Skeletal muscle satellite cell (primary cell): ENCODE measurements around the gene PDGFB.

Experiments
- H3K27me3 ChIP-seq: 2 replicates; pipeline ENCODE4 v1.7.0; 2013; ENCODE audit warnings: low read length; ENCODE audit not compliant: control insufficient read depth, insufficient read depth
- H3K36me3 ChIP-seq: 2 replicates; pipeline ENCODE4 v1.7.0; 2013; ENCODE audit warnings: mild to moderate bottlenecking, control low read depth, low read length; ENCODE audit not compliant: insufficient read depth
- H3K4me1 ChIP-seq: 2 replicates; pipeline ENCODE4 v1.7.0; 2013; ENCODE audit warnings: low read length; ENCODE audit not compliant: control insufficient read depth, insufficient read depth
- H3K4me2 ChIP-seq: 2 replicates; pipeline ENCODE4 v1.7.0; 2013; ENCODE audit warnings: mild to moderate bottlenecking, low read length
- H3K4me3 ChIP-seq: 2 replicates; pipeline ENCODE4 v1.7.0; 2013; ENCODE audit warnings: low read length
- H3K9ac ChIP-seq: 2 replicates; pipeline ENCODE4 v1.7.0; 2013; ENCODE audit warnings: mild to moderate bottlenecking, low read depth, low read length, moderate library complexity
- H3K9me3 ChIP-seq: replicated peaks from 2 replicates; pipeline ENCODE4 v1.7.0; 2013; ENCODE audit warnings: mild to moderate bottlenecking, control low read depth, low read length

The PDGFB gene

DNA sequence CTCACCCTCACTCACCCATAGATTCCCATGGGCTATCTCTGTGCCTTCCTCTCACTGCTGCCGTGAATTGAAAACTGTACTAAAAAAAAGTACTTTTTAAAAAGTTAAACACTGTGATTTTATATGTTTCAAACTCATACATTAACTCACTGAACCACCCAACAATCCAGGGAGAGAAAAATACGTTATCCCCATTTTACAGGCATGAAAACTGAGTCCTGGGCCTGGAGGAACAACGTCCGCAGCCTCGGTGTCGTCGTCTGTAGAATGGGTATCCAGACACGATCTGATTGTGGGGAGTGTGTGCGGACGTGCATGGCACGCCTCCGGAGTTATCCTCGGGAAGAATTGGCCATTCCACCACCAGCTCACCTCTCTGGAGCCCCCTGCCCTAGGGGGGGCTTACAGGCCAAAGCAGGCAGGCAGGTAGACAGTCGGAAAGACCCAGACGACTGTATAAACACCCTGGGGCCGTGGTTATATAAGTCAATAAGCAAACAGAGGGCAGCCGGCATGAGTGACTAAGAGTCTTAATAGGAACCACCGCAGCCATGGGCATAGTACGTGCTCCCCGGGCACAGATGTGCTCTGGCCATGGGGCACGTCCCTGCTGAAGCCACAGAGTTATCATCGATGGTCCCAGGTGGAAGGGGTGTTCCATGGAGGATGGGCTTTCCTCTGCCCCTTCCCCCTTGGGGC lies 7.1 kb upstream of the PDGFB start:
- no peak overlapping the region for H3K9ac ChIP-seq
- H3K4me2 ChIP-seq, result no peak overlapping the region
- H3K36me3 ChIP-seq, result no peaks in the 10 kb centered on the region
- H3K4me3 ChIP-seq, result no peak overlapping the region
- peaks cover 39% of the 10 kb centered on the region for H3K4me1 ChIP-seq
- H3K9me3 ChIP-seq, result no peaks in the 10 kb centered on the region
- H3K27me3 ChIP-seq, result no peaks in the 10 kb centered on the region

DNA sequence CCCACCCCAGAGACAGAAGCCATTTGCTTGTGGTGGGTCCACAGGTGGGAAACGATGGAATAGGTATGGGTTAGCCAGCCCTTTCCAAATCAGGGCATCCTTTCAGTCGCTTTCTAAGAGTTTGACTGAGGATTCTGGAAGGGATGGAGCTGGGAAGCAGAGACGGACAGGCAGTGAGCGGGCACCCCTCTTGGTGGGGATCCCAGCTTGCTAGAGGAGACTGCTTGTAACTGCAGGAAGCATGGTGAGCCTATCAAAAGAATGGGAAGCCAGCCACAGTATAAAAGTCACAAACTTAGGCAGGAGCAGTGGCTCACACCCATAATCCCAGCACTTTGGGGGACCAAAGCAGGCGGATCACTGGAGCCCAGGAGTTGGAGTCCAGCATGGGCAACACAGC lies 6.1 kb upstream of the PDGFB start:
- Histone ChIP-seq H3K27me3 (peaks cover 2% of the 10 kb centered on the region), H3K4me2 (no peak overlapping the region), H3K9me3 (no peaks in the 10 kb centered on the region), H3K36me3 (no peaks in the 10 kb centered on the region), H3K9ac (no peak overlapping the region), H3K4me1 (peaks cover 39% of the 10 kb centered on the region), H3K4me3 (no peak overlapping the region)

DNA sequence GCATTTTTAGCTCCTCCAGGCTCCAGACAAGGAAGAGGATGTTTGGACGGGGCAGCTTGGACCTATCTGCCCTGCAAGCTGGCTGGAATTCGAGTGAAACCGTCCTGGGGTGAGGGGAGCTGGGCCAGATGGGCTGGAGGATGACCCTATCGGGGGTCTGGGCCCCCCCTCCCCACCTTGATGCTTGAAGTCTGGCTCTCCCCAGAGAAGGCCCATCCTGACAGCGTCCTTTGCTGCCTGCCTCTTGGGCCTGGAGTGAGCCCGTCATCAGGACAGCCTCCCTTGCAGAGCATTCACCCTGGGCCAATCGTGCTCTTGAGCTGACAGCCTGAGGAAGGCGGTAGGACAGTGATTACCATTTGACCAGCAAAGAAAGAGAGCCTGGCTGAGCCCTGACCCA lies 5.3 kb upstream of the PDGFB start:
- Histone ChIP-seq H3K36me3 (no peaks in the 10 kb centered on the region), H3K27me3 (peaks cover 9% of the 10 kb centered on the region), H3K9ac (no peak overlapping the region), H3K4me2 (no peak overlapping the region), H3K9me3 (no peaks in the 10 kb centered on the region), H3K4me3 (no peak overlapping the region), H3K4me1 (peaks cover 34% of the 10 kb centered on the region)

DNA sequence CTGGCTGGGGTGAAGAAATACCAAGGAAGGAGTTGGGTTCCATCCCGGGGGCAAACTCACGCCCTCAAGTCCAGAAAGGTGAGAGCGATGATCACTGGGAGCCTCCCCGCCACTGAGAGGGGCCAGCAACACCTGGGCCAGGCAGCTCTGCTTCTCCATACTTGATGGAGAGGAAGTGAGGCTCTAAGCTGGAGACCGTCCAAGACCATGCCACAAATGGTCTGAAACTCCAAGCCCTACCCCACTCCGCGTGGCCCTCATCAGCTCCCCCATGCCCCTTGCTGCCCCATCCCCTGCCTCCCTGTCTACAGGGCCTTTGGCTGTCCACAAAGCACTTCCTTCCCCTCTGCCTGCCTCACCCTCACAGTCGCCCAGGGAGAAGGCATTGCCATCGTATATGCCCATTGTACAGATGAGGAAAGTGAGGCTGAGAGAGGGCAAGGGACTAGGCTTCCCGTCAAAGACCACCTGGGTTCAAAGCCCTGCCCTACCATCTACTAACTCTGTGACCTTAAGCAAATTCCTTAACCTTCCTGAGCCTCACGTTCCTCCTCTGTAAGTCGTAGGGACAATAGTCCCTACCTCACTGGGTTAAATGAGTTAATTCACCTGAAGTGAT lies 4.4 kb upstream of the PDGFB start:
- H3K27me3 ChIP-seq, result peaks cover 11% of the 10 kb centered on the region
- H3K9ac ChIP-seq, result no peak overlapping the region
- H3K4me1 ChIP-seq, result peaks cover 26% of the 10 kb centered on the region
- no peak overlapping the region for H3K4me2 ChIP-seq
- H3K36me3 ChIP-seq, result no peaks in the 10 kb centered on the region
- H3K9me3 ChIP-seq, result no peaks in the 10 kb centered on the region
- no peak overlapping the region for H3K4me3 ChIP-seq

DNA sequence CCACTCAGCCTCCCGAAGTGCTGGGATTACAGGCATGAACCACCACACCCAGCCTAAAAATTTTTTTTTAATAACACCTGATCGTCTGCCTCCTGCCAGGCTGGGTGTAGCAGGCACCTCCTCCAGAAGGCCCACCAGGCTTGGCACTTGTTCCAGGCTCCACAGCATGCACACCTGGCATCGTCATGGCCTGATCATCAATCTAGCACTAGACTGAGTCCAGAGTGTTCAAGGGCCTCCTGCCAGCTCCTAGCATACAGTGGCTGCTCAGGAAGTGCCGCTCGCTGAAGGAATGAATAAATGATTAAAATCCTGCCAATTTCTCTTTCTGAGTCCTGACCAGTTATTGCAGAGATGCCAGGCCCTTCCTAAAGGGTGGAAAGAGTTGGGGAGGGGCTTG lies 3.5 kb upstream of the PDGFB start:
- Histone ChIP-seq H3K36me3 (no peaks in the 10 kb centered on the region), H3K4me3 (no peak overlapping the region), H3K4me2 (no peak overlapping the region), H3K9ac (no peak overlapping the region), H3K9me3 (no peaks in the 10 kb centered on the region), H3K27me3 (peaks cover 16% of the 10 kb centered on the region), H3K4me1 (peaks cover 24% of the 10 kb centered on the region)

DNA sequence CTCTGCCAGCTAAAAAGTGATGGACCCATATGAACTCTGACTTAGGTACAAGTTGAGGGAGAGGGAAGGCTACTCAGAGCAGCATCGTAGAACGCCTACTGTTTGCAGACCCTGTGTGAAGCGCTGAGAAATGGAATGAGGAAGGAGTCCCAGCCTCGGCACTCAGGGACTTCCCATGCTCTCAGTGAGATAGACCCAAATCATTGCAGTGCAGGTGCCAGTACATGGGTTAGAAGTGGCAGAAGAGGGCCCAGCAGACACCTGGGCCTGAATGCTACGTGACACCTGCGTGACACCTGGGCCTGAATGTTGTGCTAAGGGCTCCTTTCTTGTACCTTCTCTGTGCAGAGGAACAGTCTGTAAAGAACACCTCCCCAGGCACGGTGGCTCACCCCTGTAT lies 2.6 kb upstream of the PDGFB start:
- no peaks in the 10 kb centered on the region for H3K36me3 ChIP-seq
- H3K4me2 ChIP-seq, result no peak overlapping the region
- H3K4me3 ChIP-seq, result no peak overlapping the region
- H3K9me3 ChIP-seq, result no peaks in the 10 kb centered on the region
- H3K4me1 ChIP-seq, result peaks cover 23% of the 10 kb centered on the region
- peaks cover 21% of the 10 kb centered on the region for H3K27me3 ChIP-seq
- H3K9ac ChIP-seq, result no peak overlapping the region

DNA sequence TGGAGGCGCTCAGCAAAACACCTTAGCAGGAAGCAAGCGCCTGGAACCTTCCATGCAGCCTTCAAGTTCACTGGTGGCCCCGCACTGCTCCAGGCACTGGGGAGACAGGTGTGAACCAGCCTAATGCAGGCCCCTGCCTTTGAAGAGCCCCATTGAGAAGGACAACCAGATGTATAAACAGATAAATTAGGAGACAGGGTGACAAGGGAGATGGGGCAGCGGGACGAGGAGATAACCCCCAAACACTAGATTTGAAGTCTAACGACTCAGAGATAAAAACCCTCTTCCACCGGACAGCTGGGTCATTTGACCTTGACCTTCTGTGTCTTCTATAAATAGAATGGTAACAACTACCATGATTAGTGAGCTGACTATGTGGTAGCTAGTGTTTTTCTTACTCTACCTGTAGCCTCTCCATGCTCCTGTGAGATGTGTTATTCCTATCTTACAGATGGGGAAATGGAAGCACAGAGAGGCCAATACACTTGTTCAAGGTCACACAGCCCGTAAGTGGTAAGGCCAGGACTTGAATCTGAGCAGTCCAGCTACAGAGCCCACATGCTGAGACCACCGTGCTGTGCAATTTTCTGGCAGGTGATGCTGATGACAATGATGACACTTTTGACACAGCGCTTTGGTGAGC lies 2.0 kb upstream of the PDGFB start:
- no peaks in the 10 kb centered on the region for H3K9me3 ChIP-seq
- H3K9ac ChIP-seq, result no peak overlapping the region
- H3K4me2 ChIP-seq, result no peak overlapping the region
- H3K4me3 ChIP-seq, result no peak overlapping the region
- no peaks in the 10 kb centered on the region for H3K36me3 ChIP-seq
- peaks cover 22% of the 10 kb centered on the region for H3K4me1 ChIP-seq
- peaks cover 21% of the 10 kb centered on the region for H3K27me3 ChIP-seq

DNA sequence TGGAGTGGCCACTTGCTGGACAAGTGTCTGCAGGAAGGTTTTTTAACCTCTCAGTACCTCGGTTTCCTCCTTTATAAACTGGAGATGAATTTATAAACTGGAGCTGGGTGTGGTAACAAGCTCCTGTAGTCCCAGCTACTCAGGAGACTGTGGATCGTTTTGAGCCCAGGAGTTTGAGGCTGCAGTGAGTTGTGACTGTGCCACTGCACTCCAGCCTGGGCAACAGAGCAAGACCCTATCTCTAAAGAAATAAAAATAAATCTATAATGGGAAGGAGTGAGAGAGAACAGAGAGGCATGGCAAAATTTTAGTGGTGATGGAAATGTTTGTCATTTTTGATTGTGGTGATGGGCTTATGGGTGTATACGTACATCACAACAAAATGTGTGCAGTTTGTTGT lies 1.4 kb upstream of the PDGFB start:
- H3K9me3 ChIP-seq, result no peaks in the 10 kb centered on the region
- no peak overlapping the region for H3K4me3 ChIP-seq
- H3K27me3 ChIP-seq, result peaks cover 21% of the 10 kb centered on the region
- no peaks in the 10 kb centered on the region for H3K36me3 ChIP-seq
- no peak overlapping the region for H3K4me2 ChIP-seq
- peaks cover 27% of the 10 kb centered on the region for H3K4me1 ChIP-seq
- no peak overlapping the region for H3K9ac ChIP-seq

DNA sequence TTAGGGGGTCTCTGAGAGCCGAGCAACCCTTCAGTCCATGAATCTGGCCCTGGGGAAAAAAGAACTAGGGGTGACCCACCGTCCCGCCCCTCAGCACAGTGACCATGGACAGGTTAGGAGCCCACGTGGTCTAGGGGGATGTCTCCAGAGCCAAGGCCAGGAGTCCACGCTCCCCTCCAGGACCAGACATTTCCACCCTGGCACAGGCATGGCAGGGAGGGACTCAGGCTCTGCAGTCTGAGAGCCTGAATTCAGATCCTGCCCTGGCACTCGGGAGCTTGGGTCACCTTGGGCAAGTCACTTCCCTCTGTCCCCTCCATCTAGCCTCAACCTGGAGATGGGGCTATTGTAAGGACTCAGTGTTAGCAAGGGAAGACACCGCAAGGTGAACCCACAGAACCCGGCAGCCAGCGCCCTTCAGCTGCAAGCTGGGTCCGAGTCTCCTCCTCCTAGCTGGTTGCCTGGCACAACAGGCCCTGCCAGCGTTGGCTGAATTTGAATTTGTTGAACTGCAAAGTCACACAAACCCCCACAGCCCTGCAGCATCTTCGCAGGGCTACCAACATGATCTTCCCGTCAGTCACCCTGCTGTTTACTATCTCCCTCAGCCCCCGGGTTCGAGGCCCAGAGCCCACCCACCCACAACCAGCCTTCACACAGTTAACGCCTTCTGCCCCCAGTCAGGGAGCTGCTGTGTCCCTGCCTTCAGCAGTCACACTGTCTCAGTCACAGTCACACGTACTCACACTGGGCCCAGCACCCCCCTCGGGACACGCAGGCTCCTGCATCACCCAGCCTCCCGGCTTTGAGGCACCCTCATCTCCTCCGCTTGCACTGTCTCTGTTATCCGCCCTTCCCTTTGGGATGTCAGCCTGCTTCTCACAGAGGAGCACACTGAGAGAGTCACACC lies 603 bp upstream of the PDGFB start:
- H3K9me3 ChIP-seq, result no peaks in the 10 kb centered on the region
- peaks cover 35% of the 10 kb centered on the region for H3K4me1 ChIP-seq
- no peaks in the 10 kb centered on the region for H3K36me3 ChIP-seq
- peak overlapping the region; percentile 79 for H3K4me2 ChIP-seq
- H3K4me3 ChIP-seq, result no peak overlapping the region
- no peak overlapping the region for H3K9ac ChIP-seq
- H3K27me3 ChIP-seq, result peaks cover 21% of the 10 kb centered on the region

DNA sequence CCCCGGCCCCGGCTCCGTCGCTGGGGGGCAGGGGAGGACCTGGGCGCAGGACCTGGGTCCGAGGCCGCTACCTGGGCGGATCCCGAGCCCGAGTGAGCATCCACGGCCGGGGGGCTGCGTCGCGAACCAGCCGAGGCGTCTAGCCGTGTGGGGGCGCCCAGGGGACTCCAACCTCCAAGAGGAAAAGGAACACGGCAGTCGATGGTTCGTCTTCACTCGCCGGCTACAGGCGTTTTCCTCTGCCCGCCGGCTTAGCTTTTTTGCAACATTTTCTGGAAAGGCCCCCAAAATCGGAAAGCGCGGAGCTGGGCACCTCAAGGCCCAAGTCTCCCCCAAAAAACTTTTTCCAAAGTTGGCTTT lies 666 bp downstream of the PDGFB start:
- Histone ChIP-seq H3K4me2 (peak overlapping the region; percentile 79), H3K36me3 (no peaks in the 10 kb centered on the region), H3K9me3 (no peaks in the 10 kb centered on the region), H3K4me3 (peak overlapping the region; percentile 72), H3K27me3 (peaks cover 21% of the 10 kb centered on the region), H3K9ac (peak overlapping the region; percentile 30), H3K4me1 (peaks cover 42% of the 10 kb centered on the region)

DNA sequence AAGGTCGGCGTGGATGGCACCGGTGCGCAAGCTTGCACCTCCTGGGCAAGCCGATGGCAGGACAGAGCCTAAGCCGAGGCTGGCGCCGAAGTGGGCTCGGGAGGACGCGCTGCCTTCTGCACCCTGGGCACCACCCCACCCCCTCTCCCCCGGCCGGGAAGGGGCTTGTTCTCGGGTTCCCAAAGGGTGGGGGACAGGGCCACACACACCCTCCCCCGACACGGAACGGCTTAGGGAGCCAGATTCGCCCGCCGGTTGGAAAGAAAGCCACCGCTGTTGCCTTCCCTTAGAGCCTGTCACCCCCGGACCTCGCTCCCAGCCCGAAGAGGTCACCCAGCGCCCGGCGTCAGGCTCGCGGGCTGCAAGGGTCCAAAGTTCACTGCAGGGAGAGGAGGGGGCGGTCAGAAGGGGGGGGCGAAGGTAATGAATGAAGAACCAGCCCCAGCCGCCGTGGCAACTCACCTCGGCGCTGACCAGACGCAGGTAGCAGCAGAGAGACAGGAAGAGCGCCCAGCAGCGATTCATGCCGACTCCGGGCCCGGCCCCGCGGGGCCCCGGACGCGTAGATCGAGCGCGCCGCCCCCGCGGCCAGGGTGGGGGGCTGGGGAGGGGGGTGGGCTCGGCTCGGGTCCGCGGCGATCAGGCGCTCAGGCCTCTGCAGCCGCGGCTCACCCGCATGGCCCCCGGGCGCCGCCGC lies 1.2 kb downstream of the PDGFB start:
- H3K4me2 ChIP-seq, result peak overlapping the region; percentile 79
- H3K4me1 ChIP-seq, result peaks cover 42% of the 10 kb centered on the region
- H3K9me3 ChIP-seq, result no peaks in the 10 kb centered on the region
- H3K9ac ChIP-seq, result peak overlapping the region; percentile 64
- no peaks in the 10 kb centered on the region for H3K36me3 ChIP-seq
- peaks cover 21% of the 10 kb centered on the region for H3K27me3 ChIP-seq
- H3K4me3 ChIP-seq, result peak overlapping the region; percentile 72
